GM23338 (cell line): ENCODE measurements around the gene DNAH9. TPM values are rescaled to one million over a fixed set of nuclear protein-coding genes. Genes with fewer than 3 reads are reported as not detected.

Source experiments
- ATAC-seq: fragments of 200-7000 bp; cut with Tn5 transposase; 3 replicates; pipeline ENCODE4 v1.9.1; 2020
- DNase-seq: peaks from one replicate; pipeline ENCODE4 v3.0.0-alpha.2; 2015; ENCODE audit warnings: low spot score
- H2AFZ ChIP-seq: fragments of 200-600 bp; sonication (generic); 2 replicates; pipeline ENCODE4 v1.8.0; 2016; ENCODE audit warnings: antibody characterized with exemption, mild to moderate bottlenecking, moderate library complexity
- H3F3A ChIP-seq: fragments of 200-600 bp; sonication (generic); replicated peaks from 2 replicates; pipeline ENCODE4 v1.8.0; 2017; ENCODE audit warnings: antibody characterized with exemption, mixed run types, low read depth
- H3K27ac ChIP-seq: fragments of 200-600 bp; sonication (generic); 2 replicates; pipeline ENCODE4 v1.6.1; 2016; ENCODE audit warnings: low read depth
- H3K27me3 ChIP-seq: fragments of 200-600 bp; sonication (generic); 2 replicates; pipeline ENCODE4 v1.8.0; 2016; ENCODE audit warnings: mild to moderate bottlenecking, mixed run types, moderate library complexity; ENCODE audit not compliant: insufficient read depth
- H3K36me3 ChIP-seq: fragments of 200-600 bp; sonication (generic); 2 replicates; pipeline ENCODE4 v1.8.0; 2016; ENCODE audit warnings: mild to moderate bottlenecking; ENCODE audit not compliant: insufficient read depth
- H3K4me1 ChIP-seq: fragments of 200-600 bp; sonication (generic); 2 replicates; pipeline ENCODE4 v1.8.0; 2016; ENCODE audit warnings: mild to moderate bottlenecking, moderate library complexity; ENCODE audit not compliant: insufficient read depth
- H3K4me2 ChIP-seq: fragments of 200-600 bp; sonication (generic); 2 replicates; pipeline ENCODE4 v1.7.1; 2017; ENCODE audit warnings: mixed run types
- H3K4me3 ChIP-seq: fragments of 200-600 bp; sonication (generic); 2 replicates; pipeline ENCODE4 v1.6.1; 2016; ENCODE audit warnings: mixed run types
- H3K79me2 ChIP-seq: fragments of 200-600 bp; sonication (generic); replicated peaks from 2 replicates; pipeline ENCODE4 v1.8.0; 2017; ENCODE audit warnings: mild to moderate bottlenecking; ENCODE audit not compliant: insufficient read depth
- H3K9me2 ChIP-seq: fragments of 200-600 bp; sonication (generic); 2 replicates; pipeline ENCODE4 v1.8.0; 2017; ENCODE audit not compliant: insufficient read depth
- H4K20me1 ChIP-seq: fragments of 200-600 bp; sonication (generic); replicated peaks from 2 replicates; pipeline ENCODE4 v1.8.0; 2017; ENCODE audit warnings: mild to moderate bottlenecking; ENCODE audit not compliant: insufficient read depth
- H3K27ac Mint-ChIP-seq: 2 replicates; pipeline ENCODE4 v1.8.0; 2020; ENCODE audit warnings: inconsistent platforms, mild to moderate bottlenecking, moderate library complexity, mixed read lengths
- H3K27me3 Mint-ChIP-seq: 3 replicates; pipeline ENCODE4 v1.8.0; 2022; ENCODE audit warnings: low read depth, mild to moderate bottlenecking, moderate library complexity, mixed read lengths, inconsistent platforms; ENCODE audit not compliant: insufficient read depth, poor library complexity
- H3K36me3 Mint-ChIP-seq: 3 replicates; pipeline ENCODE4 v1.8.0; 2021; ENCODE audit warnings: low read depth, mild to moderate bottlenecking, inconsistent platforms, moderate library complexity, mixed read lengths
- H3K4me1 Mint-ChIP-seq: 3 replicates; pipeline ENCODE4 v1.8.0; 2020; ENCODE audit warnings: mild to moderate bottlenecking, inconsistent platforms, mixed read lengths
- H3K4me3 Mint-ChIP-seq: 3 replicates; pipeline ENCODE4 v1.8.0; 2021; ENCODE audit warnings: moderate library complexity, mild to moderate bottlenecking, inconsistent platforms, mixed read lengths
- H3K9me3 Mint-ChIP-seq: 3 replicates; pipeline ENCODE4 v1.8.0; 2020; ENCODE audit warnings: moderate library complexity, mild to moderate bottlenecking, inconsistent platforms, mixed read lengths
- ETS1 ChIP-seq: IDR thresholded peaks from 2 replicates; pipeline ENCODE4 v1.6.1; 2016; ENCODE audit warnings: antibody characterized with exemption
- EZH2phosphoT487 ChIP-seq: fragments of 200-600 bp; sonication (generic); IDR thresholded peaks from one replicate; pipeline ENCODE4 v1.8.1; 2018; ENCODE audit warnings: antibody characterized with exemption; ENCODE audit not compliant: unreplicated experiment
- NANOG ChIP-seq: IDR thresholded peaks from 2 replicates; pipeline ENCODE4 v1.6.1; 2016; ENCODE audit warnings: antibody characterized with exemption, borderline replicate concordance
- STAT1 ChIP-seq: IDR thresholded peaks from one replicate; pipeline ENCODE4 v1.6.1; 2016; ENCODE audit warnings: antibody characterized with exemption; ENCODE audit not compliant: unreplicated experiment
- ZNF114 ChIP-seq: fragments of 250-450 bp; sonication (Bioruptor Pico); IDR thresholded peaks from 2 replicates; pipeline ENCODE4 v1.5.0; 2020; ENCODE audit warnings: mild to moderate bottlenecking, moderate library complexity
- polyA plus RNA-seq: library from polyadenylated mRNA; unstranded; fragments of >200 nt; fragmentation: Nextera tagmentation; extraction: Ambion mirVana; gene quantifications from 2 replicates; pipeline ENCODE4 v1.2.1, GENCODE V29; 2016
- total RNA-seq: library from RNA; depleted of rRNA; stranded (reverse); fragments of >200 nt; shearing (Covaris generic); gene quantifications from 2 replicates; pipeline ENCODE4 v1.2.3, GENCODE V29; 2014
- TF ChIP-seq, protein P1 (sequence below), 2 experiments: fragments of 200-600 bp in 1 of 2; sonication (generic) in 1 of 2; conservative IDR thresholded peaks; 2 replicates each; pipeline versions ENCODE4 v1.5.1 to v1.6.1; 2016 to 2017; ENCODE audit warnings: antibody characterized with exemption in 2 of 2, low read depth in 2 of 2, mild to moderate bottlenecking in 2 of 2, moderate library complexity in 1 of 2
- TF ChIP-seq, protein P2 (sequence below): fragments of 250-450 bp; sonication (Bioruptor Pico); IDR thresholded peaks from 2 replicates; pipeline ENCODE4 v1.5.0; 2020; ENCODE audit warnings: mild to moderate bottlenecking, moderate library complexity

The DNAH9 gene
- total and polyA plus RNA-seq, 2 experiments from 2014 or later: not detected

GRCh38 chr17:11871773-11872172 is 273.5 kb downstream of the DNAH9 start (continued):
- TF ChIP-seq ETS1: no peak

- H3K27ac Mint-ChIP-seq: no peak overlapping the region
- Histone ChIP-seq H3F3A (no peaks in the 10 kb centered on the region), H3K4me1 (no peaks in the 10 kb centered on the region), H2AFZ (no peak overlapping the region), H3K27me3 (no peaks in the 10 kb centered on the region), H3K27ac (no peak overlapping the region), H3K4me3 (no peak overlapping the region), H3K79me2 (no peaks in the 10 kb centered on the region), H3K36me3 (no peaks in the 10 kb centered on the region), H4K20me1 (no peaks in the 10 kb centered on the region), H3K9me2 (no peaks in the 10 kb centered on the region), H3K4me2 (no peak overlapping the region)
- H3K9me3 Mint-ChIP-seq: peaks cover 86% of the 10 kb centered on the region
- no peak for DNase-seq
- H3K27me3 Mint-ChIP-seq: peaks cover 9% of the 10 kb centered on the region
- H3K4me3 Mint-ChIP-seq: no peak overlapping the region
- H3K36me3 Mint-ChIP-seq: peaks cover 39% of the 10 kb centered on the region
- TF ChIP-seq, protein P1, sequence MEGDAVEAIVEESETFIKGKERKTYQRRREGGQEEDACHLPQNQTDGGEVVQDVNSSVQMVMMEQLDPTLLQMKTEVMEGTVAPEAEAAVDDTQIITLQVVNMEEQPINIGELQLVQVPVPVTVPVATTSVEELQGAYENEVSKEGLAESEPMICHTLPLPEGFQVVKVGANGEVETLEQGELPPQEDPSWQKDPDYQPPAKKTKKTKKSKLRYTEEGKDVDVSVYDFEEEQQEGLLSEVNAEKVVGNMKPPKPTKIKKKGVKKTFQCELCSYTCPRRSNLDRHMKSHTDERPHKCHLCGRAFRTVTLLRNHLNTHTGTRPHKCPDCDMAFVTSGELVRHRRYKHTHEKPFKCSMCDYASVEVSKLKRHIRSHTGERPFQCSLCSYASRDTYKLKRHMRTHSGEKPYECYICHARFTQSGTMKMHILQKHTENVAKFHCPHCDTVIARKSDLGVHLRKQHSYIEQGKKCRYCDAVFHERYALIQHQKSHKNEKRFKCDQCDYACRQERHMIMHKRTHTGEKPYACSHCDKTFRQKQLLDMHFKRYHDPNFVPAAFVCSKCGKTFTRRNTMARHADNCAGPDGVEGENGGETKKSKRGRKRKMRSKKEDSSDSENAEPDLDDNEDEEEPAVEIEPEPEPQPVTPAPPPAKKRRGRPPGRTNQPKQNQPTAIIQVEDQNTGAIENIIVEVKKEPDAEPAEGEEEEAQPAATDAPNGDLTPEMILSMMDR (conservative IDR thresholded peaks at IDR 0.05; ENCODE audit: low read depth in 2 of 2): no peak
- TF ChIP-seq NANOG (no peak), STAT1 (no peak), EZH2phosphoT487 (no peak), ZNF114 (CRISPR knock-in tag) (no peak)
- TF ChIP-seq, protein P2, sequence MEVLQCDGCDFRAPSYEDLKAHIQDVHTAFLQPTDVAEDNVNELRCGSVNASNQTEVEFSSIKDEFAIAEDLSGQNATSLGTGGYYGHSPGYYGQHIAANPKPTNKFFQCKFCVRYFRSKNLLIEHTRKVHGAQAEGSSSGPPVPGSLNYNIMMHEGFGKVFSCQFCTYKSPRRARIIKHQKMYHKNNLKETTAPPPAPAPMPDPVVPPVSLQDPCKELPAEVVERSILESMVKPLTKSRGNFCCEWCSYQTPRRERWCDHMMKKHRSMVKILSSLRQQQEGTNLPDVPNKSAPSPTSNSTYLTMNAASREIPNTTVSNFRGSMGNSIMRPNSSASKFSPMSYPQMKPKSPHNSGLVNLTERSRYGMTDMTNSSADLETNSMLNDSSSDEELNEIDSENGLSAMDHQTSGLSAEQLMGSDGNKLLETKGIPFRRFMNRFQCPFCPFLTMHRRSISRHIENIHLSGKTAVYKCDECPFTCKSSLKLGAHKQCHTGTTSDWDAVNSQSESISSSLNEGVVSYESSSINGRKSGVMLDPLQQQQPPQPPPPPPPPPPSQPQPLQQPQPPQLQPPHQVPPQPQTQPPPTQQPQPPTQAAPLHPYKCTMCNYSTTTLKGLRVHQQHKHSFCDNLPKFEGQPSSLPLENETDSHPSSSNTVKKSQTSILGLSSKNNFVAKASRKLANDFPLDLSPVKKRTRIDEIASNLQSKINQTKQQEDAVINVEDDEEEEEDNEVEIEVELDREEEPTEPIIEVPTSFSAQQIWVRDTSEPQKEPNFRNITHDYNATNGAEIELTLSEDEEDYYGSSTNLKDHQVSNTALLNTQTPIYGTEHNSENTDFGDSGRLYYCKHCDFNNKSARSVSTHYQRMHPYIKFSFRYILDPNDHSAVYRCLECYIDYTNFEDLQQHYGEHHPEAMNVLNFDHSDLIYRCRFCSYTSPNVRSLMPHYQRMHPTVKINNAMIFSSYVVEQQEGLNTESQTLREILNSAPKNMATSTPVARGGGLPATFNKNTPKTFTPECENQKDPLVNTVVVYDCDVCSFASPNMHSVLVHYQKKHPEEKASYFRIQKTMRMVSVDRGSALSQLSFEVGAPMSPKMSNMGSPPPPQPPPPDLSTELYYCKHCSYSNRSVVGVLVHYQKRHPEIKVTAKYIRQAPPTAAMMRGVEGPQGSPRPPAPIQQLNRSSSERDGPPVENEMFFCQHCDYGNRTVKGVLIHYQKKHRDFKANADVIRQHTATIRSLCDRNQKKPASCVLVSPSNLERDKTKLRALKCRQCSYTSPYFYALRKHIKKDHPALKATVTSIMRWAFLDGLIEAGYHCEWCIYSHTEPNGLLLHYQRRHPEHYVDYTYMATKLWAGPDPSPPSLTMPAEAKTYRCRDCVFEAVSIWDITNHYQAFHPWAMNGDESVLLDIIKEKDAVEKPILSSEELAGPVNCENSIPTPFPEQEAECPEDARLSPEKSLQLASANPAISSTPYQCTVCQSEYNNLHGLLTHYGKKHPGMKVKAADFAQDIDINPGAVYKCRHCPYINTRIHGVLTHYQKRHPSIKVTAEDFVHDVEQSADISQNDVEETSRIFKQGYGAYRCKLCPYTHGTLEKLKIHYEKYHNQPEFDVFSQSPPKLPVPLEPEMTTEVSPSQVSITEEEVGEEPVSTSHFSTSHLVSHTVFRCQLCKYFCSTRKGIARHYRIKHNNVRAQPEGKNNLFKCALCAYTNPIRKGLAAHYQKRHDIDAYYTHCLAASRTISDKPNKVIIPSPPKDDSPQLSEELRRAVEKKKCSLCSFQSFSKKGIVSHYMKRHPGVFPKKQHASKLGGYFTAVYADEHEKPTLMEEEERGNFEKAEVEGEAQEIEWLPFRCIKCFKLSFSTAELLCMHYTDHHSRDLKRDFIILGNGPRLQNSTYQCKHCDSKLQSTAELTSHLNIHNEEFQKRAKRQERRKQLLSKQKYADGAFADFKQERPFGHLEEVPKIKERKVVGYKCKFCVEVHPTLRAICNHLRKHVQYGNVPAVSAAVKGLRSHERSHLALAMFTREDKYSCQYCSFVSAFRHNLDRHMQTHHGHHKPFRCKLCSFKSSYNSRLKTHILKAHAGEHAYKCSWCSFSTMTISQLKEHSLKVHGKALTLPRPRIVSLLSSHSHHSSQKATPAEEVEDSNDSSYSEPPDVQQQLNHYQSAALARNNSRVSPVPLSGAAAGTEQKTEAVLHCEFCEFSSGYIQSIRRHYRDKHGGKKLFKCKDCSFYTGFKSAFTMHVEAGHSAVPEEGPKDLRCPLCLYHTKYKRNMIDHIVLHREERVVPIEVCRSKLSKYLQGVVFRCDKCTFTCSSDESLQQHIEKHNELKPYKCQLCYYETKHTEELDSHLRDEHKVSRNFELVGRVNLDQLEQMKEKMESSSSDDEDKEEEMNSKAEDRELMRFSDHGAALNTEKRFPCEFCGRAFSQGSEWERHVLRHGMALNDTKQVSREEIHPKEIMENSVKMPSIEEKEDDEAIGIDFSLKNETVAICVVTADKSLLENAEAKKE: no peak
- H3K4me1 Mint-ChIP-seq: no peaks in the 10 kb centered on the region
- no peak for ATAC-seq
Observed at GRCh38 chr17:11874756-11875155, 276.5 kb downstream of the DNAH9 start.
